ENCODE measurements around the gene TAPT1.

GRCh38 chr4:16206848-16207247, 19.4 kb downstream of the TAPT1 start:
- TF ChIP-seq POLR2A (IDR thresholded peaks at IDR 0.05; ENCODE audit: low read depth, low read length) (no peak), TAF1 (IDR thresholded peaks at IDR 0.05; ENCODE audit: borderline replicate concordance, low read depth, low read length) (no peak)

Data from GM12892 (cell line).